GM19468 (cell line): ENCODE results near the gene PPIL1.
A peak's percentile ranks its signal among the peaks of the same experiment; 100 is the strongest.

Experiments
- ATAC-seq: cut with Tn5 transposase; IDR thresholded peaks from one replicate; pipeline ENCODE4 v1.9.1; 2021; ENCODE audit warnings: mild to moderate bottlenecking, moderate library complexity, moderate number of reproducible peaks; ENCODE audit not compliant: unreplicated experiment; ENCODE audit errors: extremely low read depth

PPIL1 gene

GRCh38 chr6:36890112-36890663 lies 15.6 kb upstream of the PPIL1 start:
- no peak for ATAC-seq

GRCh38 chr6:36888654-36889481 lies 14.3 kb upstream of the PPIL1 start:
- ATAC-seq = no peak

- ATAC-seq = no peak
Observed at GRCh38 chr6:36888115-36888643, 13.6 kb upstream of the PPIL1 start.

GRCh38 chr6:36886950-36887618 lies 12.5 kb upstream of the PPIL1 start:
- ATAC-seq = no peak

GRCh38 chr6:36885461-36886401 lies 11.1 kb upstream of the PPIL1 start, which contains the start of gene C6orf89:
C6orf89 (plus strand) TSS chr6:36885952; CDS start chr6:36899445, 13,493 bp downstream.
- ATAC-seq = peak; percentile 89

- no peak for ATAC-seq
Observed at GRCh38 chr6:36884610-36885009, 10.0 kb upstream of the PPIL1 start.

GRCh38 chr6:36875250-36875633 lies 639 bp upstream of the PPIL1 start:
- ATAC-seq = no peak

- ATAC-seq = no peak
Observed at GRCh38 chr6:36873612-36874442, 776 bp downstream of the PPIL1 start.

GRCh38 chr6:36873115-36873514 lies 1.5 kb downstream of the PPIL1 start:
- ATAC-seq = no peak

- no peak for ATAC-seq
Observed at GRCh38 chr6:36871686-36872085, 2.9 kb downstream of the PPIL1 start.

GRCh38 chr6:36867471-36868224 lies 7.0 kb downstream of the PPIL1 start:
- ATAC-seq = no peak

GRCh38 chr6:36865835-36866234 lies 8.8 kb downstream of the PPIL1 start:
- ATAC-seq = no peak

GRCh38 chr6:36863670-36864540 lies 10.7 kb downstream of the PPIL1 start:
- no peak for ATAC-seq

GRCh38 chr6:36862848-36863382 lies 11.7 kb downstream of the PPIL1 start:
- ATAC-seq = no peak

- ATAC-seq = no peak
Observed at GRCh38 chr6:36862164-36862847, 12.3 kb downstream of the PPIL1 start.

- no peak for ATAC-seq
Observed at GRCh38 chr6:36860126-36860525, 14.5 kb downstream of the PPIL1 start.
